ENCODE results near the gene SLC15A2. TPM values are rescaled to one million over a fixed set of nuclear protein-coding genes. Genes with fewer than 3 reads are reported as not detected.

The SLC15A2 gene
- total RNA-seq, 2 donors from 2014 or later, result 2.5 to 3.1 TPM

GRCh38 chr3:121970047-121970446 is 75.8 kb downstream of the SLC15A2 start:
- ATAC-seq (no peak), DNase-seq (no peak)
- intact Hi-C loops (cut with DNase I, micrococcal nuclease), result no loop called here

DNA sequence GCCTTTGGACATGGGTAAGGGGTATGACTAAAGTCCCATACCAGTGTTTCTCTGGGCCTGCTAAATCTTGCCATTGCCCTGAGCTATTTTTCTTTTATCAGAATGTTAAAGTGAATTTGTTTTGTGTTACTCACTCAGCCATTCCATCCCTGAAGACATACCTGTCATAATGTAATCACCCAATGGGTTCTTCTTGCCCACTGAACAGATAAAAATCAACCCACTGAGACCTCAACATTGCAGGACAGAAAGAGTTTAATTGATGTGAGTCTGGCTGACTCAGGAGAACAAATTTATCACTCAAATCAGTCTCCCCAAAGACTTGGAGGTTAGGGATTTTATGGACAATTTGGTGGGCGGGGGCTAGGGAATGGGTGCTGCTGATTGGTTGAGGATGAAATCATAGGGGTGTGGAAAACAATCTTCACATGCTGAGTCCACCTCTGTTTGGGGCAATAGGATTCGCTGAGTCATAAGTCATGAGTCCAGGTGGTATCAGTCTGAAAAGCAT is 80.5 kb downstream of the SLC15A2 start:
- ATAC-seq, result no peak
- intact Hi-C loops (cut with DNase I, micrococcal nuclease), result no loop called here
- no peak for DNase-seq

DNA sequence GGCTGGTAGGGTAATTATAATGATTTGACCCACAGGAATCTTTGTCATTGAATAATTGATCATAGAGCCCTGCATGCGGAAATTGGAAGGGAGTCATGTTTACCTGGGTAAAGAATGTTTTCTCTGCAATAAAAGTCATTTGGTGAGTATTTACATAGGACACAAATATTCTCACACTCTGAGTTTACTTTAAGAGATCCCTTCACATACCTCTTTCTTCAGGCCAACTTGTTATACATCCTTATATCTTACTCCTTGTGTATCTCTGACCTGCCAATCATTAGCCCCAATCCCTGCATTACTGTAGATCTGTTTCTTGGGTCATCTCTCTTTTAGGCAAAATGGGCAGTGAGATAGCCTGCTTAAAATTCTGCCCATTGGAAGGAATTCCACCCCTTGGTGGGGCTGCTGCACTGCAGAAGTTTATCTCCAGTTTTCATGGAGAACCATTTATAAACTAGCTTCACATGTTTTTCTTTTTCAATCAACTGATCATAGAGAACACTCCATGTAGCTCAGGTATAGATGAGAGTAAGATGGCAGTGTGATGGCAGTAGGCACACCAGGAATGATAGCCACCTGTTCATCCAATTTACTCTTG is 81.6 kb downstream of the SLC15A2 start:
- intact Hi-C loops (cut with DNase I, micrococcal nuclease), result no loop called here
- ATAC-seq, result peak; percentile 27
- no peak for DNase-seq

DNA sequence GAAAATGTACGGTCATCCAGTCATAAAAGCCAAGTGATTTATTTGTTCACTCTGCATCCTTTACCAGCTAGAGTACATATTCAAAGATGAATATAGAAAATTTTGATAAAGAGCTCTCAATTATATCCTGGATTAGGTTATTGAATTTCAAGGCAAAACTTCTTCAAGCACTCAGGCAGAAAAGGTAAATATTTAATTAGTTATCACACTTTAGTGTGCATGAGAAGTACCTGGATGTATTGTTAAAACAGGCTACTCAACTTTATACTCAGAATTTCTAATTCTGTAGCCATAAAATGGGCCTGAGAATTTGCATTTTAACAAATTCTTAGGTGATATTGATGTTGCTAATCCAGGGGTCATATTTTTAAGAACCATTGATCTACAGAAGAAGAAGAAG is 82.5 kb downstream of the SLC15A2 start:
- ATAC-seq (no peak), DNase-seq (no peak)
- intact Hi-C loops (cut with DNase I, micrococcal nuclease), result no loop called here

DNA sequence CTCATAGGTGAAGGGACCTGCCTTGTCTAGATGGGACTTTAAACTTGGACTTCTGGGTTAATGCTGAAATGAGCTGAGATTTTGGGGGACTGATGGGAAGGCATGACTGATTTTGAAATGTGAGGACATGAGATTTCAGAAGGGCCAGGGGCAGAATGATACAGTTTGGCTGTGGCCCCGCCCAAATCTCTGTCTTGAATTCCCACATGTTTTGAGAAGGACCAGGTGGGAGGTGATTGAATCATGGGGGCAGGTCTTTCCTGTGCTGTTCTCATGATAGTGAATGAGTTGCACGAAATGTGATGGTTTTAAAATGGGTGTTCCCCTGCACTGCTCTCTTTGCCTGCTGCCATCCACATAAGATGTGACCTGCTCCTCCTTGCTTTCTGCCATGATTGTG is 85.0 kb downstream of the SLC15A2 start:
- no peak for ATAC-seq
- no peak for DNase-seq
- intact Hi-C loops (cut with DNase I, micrococcal nuclease), result no loop called here

DNA sequence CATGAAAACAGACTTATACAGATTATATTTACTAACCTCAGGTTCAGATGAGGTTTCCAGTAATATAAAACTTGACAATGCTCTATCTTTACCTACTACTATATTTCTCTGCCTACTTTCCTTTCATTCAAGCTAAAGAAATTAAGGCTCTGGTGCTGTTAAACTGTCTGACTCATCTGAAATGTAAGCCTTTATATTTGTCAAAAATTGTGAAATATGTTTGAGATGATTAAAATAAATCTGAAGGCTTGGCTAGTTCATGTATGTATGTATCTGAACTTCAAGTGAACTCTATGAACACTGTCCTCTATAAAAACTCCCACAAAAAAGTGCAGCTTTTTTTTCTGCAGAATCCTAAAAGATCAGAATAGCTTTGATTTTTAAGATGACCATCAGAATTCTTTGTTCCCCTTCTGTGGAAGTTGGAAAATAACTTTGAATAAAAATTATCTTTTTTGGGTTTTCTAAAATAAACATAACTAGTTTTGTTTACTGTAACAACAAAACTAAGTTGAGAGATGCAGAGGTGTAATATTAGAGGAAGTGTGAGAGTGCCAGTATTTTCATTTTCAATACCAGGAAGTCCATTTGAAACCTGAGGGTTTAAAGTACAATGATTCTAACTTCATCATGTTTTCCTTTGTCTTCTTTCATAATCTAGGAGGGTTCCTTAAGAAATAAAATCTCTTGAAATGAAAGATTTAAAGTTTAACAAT is 85.7 kb downstream of the SLC15A2 start:
- intact Hi-C loops (cut with DNase I, micrococcal nuclease), result no loop called here
- DNase-seq (no peak), ATAC-seq (peak; percentile 92)

GRCh38 chr3:121980450-121980796 is 86.2 kb downstream of the SLC15A2 start:
- ATAC-seq, result peak; percentile 48
- DNase-seq, result no peak
- intact Hi-C loops (cut with DNase I, micrococcal nuclease), result no loop called here

GRCh38 chr3:121981473-121981872 is 87.3 kb downstream of the SLC15A2 start:
- ATAC-seq (no peak), DNase-seq (no peak)
- intact Hi-C loops (cut with DNase I, micrococcal nuclease), result no loop called here

DNA sequence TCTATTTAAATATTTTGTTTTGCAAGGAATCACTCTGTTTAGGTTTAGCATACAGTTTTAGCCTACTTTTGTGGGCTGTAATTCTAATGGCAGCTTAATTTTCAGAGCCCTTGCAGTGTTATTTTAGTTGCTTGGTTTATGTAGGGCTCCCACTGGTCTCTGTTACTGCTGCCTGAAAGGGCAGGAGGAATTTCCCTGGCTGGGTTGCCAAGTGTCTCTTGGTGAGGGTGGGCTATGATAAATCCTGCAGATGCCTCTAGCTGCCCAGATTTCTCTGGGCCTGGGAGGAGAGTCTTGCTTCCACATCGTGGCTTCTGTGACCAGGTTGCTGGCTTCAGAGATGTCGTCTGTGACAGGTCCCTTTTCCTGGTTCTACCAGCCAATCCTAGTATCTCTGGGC is 91.6 kb downstream of the SLC15A2 start:
- ATAC-seq (no peak), DNase-seq (no peak)
- intact Hi-C loops (cut with DNase I, micrococcal nuclease), result no loop called here

DNA sequence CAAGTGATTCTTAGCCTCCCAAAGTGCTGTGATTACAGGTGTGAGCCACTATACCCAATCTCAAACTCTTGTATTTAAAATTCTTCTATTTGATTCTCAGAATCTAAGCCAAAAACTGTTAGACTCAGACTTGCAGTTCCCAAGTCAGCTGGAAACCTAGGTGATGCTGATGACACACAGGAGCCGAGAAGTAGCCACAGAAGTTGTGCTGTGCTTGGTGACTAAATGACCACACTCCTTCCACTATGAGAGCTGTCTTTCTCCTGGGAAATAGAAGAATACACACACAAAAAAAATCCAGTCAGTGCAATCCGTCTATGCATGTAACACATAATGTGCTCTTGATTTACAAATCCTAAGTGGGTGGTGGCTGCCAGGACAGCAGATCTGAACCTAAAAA is 93.9 kb downstream of the SLC15A2 start:
- DNase-seq (no peak), ATAC-seq (no peak)
- intact Hi-C loops (cut with DNase I, micrococcal nuclease), result no loop called here

DNA sequence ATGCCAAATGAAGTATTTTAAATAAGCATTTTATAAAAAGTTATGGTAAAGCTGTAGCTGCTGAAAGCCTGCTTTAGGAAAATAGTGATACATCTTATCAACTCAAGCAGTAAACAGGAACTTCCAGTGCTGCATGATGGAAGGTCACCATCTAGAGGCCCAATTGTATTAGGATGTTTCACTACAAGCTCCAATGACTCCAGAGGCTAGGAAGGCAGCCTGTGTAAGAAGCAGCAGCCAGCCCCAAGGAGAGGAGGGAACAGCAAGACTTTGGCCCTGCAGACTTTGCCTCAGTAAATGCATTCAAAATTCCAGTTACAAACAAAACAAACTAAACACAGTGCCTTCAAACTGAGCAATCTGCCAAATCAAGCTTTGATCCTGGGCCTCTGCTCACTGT is 95.7 kb downstream of the SLC15A2 start:
- ATAC-seq, result peak; percentile 63
- no peak for DNase-seq
- intact Hi-C loops (cut with DNase I, micrococcal nuclease), result no loop called here

- ATAC-seq (no peak), DNase-seq (no peak)
- intact Hi-C loops (cut with DNase I, micrococcal nuclease), result no loop called here
Observed at GRCh38 chr3:121992601-121993560, 98.7 kb downstream of the SLC15A2 start.

Other genes with a start within 250 kb of the SLC15A2 start
- 10 to 100 TPM in 1 of 2 donors, 1 to 10 TPM in 1; 9.2 to 19.7 TPM for gene HCLS1, start 233.5 kb upstream of the SLC15A2 start, total RNA-seq
- gene GOLGB1, start 144.7 kb upstream of the SLC15A2 start, total RNA-seq, result 10 to 100 TPM; 69.9 to 72.6 TPM
- 10 to 100 TPM; 12.4 to 18.1 TPM for gene IQCB1, start 59.3 kb upstream of the SLC15A2 start, total RNA-seq
- gene EAF2, start 59.2 kb upstream of the SLC15A2 start, total RNA-seq, result 1 to 10 TPM; 5.2 to 9.7 TPM
- 10 to 100 TPM; 27.6 to 27.7 TPM for gene ILDR1, start 127.8 kb downstream of the SLC15A2 start, total RNA-seq
- 1 to 10 TPM; 1.7 to 6.0 TPM for gene CD86, start 161.0 kb downstream of the SLC15A2 start, total RNA-seq

Data from left colon (tissue), 2 donors.